Right lobe of liver (tissue), 6 donors: ENCODE measurements around the gene IVL. TPM values are rescaled to one million over a fixed set of nuclear protein-coding genes. Genes with fewer than 3 reads are reported as not detected.

Source experiments
- ATAC-seq, 4 donors: fragments of 200-7000 bp; cut with Tn5 transposase; one replicate each; pipeline ENCODE4 v1.9.1; 2020; ENCODE audit warnings: mild to moderate bottlenecking in 4 of 4, moderate library complexity in 4 of 4
- DNase-seq, 3 donors: peaks; one replicate each; pipeline ENCODE4 v3.0.0-alpha.2; 2020
- H3K27ac ChIP-seq, 3 donors: fragments of 200-600 bp; one replicate each; pipeline ENCODE4 v1.8.0; 2022
- H3K27me3 ChIP-seq, 2 donors: fragments of 200-600 bp; one replicate each; pipeline ENCODE4 v1.8.0; 2022
- H3K36me3 ChIP-seq, 4 donors: fragments of 200-600 bp; sonication (generic) in 1 of 4; one replicate each; pipeline versions ENCODE4 v1.5.1 to v1.8.0; 2017 to 2022; ENCODE audit warnings: control low read depth in 1 of 4
- H3K4me1 ChIP-seq, 4 donors: fragments of 200-600 bp; sonication (generic) in 1 of 4; one replicate each; pipeline versions ENCODE4 v1.5.1 to v1.8.0; 2017 to 2022; ENCODE audit warnings: control low read depth in 1 of 4
- H3K4me3 ChIP-seq, 3 donors: fragments of 200-600 bp; one replicate each; pipeline ENCODE4 v1.8.0; 2022
- H3K9me3 ChIP-seq, 4 donors: fragments of 200-600 bp; sonication (generic) in 1 of 4; one replicate each; pipeline versions ENCODE4 v1.5.1 to v1.8.0; 2017 to 2022; ENCODE audit warnings: control low read depth in 1 of 4
- POLR2A ChIP-seq: fragments of 450-650 bp; IDR thresholded peaks from one replicate; pipeline ENCODE4 v1.6.1; 2017; ENCODE audit warnings: antibody characterized with exemption, mild to moderate bottlenecking
- WGBS: methylation state at CpG from one replicate; pipeline ENCODE4 v1.1.6; 2018; ENCODE audit warnings: low coverage, low lambda C conversion rate; ENCODE audit not compliant: insufficient coverage; ENCODE audit errors: missing lambda C conversion rate; 5-methylcytosine and 5-hydroxymethylcytosine counted together
- intact Hi-C, 2 donors: fragments of 100-400 bp; cut with DNase I; formaldehyde crosslinking; loops; one replicate each; pipeline versions ENCODE4 v1.11.2 to v1.14.1; 2022
- long read RNA-seq: library from polyadenylated mRNA; unstranded; transcript quantifications from one replicate; pipeline ENCODE4 v2.0.0, GENCODE V29; 2019
- total RNA-seq, 6 experiments: library from RNA; depleted of rRNA in 2 of 6; stranded (reverse); fragments of >200 nt in 2 of 6; fragmentation: NEBNext Ultra II Directional in 3 of 6; extraction: Animal tissue kit (Norgen Biotek cat#: 25700) in 3 of 6; gene quantifications; one replicate each; pipeline versions ENCODE4 v1.1.0 to v1.2.4, GENCODE V29; 2016 to 2023
- TF ChIP-seq, protein P1 (sequence below), 4 donors: fragments of 200-600 bp in 3 of 4; fragments of 450-650 bp in 1 of 4; IDR thresholded peaks; one replicate each; pipeline versions ENCODE4 v1.5.1 to v1.8.0; 2016 to 2022; ENCODE audit warnings: antibody characterized with exemption in 4 of 4, mild to moderate bottlenecking in 2 of 4
- donor health status: DM: no; HTN: yes; CAD: no.
- donor health status: DM: no; HTN: no; CAD: no.
- donor health status: DM: no; HTN: no; CAD: no.
- donor health status: DM: no; HTN: yes; CAD: no.
- donor health status: DM: no; HTN: yes; CAD: no.

The IVL gene, protein sequence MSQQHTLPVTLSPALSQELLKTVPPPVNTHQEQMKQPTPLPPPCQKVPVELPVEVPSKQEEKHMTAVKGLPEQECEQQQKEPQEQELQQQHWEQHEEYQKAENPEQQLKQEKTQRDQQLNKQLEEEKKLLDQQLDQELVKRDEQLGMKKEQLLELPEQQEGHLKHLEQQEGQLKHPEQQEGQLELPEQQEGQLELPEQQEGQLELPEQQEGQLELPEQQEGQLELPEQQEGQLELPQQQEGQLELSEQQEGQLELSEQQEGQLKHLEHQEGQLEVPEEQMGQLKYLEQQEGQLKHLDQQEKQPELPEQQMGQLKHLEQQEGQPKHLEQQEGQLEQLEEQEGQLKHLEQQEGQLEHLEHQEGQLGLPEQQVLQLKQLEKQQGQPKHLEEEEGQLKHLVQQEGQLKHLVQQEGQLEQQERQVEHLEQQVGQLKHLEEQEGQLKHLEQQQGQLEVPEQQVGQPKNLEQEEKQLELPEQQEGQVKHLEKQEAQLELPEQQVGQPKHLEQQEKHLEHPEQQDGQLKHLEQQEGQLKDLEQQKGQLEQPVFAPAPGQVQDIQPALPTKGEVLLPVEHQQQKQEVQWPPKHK
- total RNA-seq, result not detected
- long read RNA-seq, result 0 reads

DNA sequence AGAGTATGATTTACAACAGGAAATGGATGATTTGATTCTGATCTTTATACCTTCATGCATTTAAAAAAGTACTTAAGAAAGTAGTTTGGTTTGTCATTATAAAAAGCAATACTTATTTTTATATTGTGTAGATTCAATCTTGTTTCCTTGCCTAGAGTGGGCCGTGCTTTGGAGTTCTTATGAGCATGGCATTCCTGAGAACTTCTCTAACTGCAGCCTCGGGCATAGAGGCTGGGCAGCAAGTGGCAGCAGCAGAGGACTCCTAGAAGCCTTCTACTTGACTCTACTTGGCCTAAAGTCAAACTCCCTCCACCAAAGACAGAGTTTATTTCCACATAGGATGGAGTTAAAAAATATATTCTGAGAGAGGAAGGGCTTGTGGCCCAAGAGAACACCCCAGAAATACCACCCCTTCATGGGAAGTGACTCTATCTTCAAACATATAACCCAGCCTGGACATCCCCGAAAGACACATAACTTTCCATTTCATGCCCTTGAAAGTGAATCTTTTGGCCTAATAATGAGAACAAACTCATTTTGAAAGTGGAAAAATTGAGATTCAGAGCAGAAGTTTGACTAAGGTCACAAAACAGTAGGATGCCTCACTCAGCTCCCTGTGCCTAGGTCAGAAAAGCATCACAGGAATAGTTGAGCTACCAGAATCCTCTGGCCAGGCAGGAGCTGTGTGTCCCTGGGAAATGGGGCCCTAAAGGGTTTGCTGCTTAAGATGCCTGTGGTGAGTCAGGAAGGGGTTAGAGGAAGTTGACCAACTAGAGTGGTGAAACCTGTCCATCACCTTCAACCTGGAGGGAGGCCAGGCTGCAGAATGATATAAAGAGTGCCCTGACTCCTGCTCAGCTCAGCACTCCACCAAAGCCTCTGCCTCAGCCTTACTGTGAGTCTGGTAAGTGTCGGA is at the start of gene IVL:
Gene IVL (plus strand): TSS at position 861 of the 916 bp plus-strand sequence. CDS start 1,252 bp downstream, outside the sequence.
- DNase-seq, result no peak
- Histone ChIP-seq H3K36me3 (no peaks in the 10 kb centered on the region), H3K27me3 (no peaks in the 10 kb centered on the region), H3K4me1 (no peaks in the 10 kb centered on the region), H3K4me3 (no peak within 1 kb of the TSS), H3K9me3 (no peaks in the 10 kb centered on the region), H3K27ac (no peak within 1 kb of the TSS)
- TF ChIP-seq POLR2A, result no peak
- TF ChIP-seq, protein P1, sequence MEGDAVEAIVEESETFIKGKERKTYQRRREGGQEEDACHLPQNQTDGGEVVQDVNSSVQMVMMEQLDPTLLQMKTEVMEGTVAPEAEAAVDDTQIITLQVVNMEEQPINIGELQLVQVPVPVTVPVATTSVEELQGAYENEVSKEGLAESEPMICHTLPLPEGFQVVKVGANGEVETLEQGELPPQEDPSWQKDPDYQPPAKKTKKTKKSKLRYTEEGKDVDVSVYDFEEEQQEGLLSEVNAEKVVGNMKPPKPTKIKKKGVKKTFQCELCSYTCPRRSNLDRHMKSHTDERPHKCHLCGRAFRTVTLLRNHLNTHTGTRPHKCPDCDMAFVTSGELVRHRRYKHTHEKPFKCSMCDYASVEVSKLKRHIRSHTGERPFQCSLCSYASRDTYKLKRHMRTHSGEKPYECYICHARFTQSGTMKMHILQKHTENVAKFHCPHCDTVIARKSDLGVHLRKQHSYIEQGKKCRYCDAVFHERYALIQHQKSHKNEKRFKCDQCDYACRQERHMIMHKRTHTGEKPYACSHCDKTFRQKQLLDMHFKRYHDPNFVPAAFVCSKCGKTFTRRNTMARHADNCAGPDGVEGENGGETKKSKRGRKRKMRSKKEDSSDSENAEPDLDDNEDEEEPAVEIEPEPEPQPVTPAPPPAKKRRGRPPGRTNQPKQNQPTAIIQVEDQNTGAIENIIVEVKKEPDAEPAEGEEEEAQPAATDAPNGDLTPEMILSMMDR (IDR thresholded peaks at IDR 0.05), result no peak
- 47% methylated on average over 3 of the region's 4 CpGs for WGBS
- ATAC-seq, result no peak
- intact Hi-C loops, result no loop called here

DNA sequence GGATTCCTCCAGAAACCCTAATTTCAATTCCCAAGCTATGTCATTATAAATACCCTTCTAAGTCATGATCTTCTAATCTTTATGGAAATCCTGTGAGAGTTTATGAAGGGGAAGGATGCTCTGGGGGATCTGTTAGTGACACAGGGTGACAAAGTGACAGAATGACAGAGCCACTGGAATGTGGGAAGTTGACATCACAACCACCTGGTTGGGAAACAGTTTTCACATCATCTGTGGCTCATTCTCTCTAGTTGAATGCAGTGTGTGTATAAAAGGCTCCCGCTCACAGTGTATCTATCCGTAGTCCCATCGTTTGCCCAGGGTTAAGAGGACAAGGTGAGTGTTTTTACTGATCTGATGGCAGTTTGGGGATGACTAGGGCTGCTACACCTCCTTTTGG is 48.6 kb upstream of the IVL start, which contains the start of gene LCE7A:
Gene LCE7A (plus strand): TSS at position 301 of the 400 bp plus-strand sequence. CDS start 702 bp downstream, outside the sequence.
- no peaks in the 10 kb centered on the region for H3K4me1 ChIP-seq
- H3K27ac ChIP-seq, result no peak within 1 kb of the TSS
- no peaks in the 10 kb centered on the region for H3K9me3 ChIP-seq
- no peaks in the 10 kb centered on the region for H3K27me3 ChIP-seq
- no peak for TF ChIP-seq POLR2A
- TF ChIP-seq, protein P1 (IDR thresholded peaks at IDR 0.05), result no peak
- no peaks in the 10 kb centered on the region for H3K36me3 ChIP-seq
- 61% methylated on average over 3 of the region's 3 CpGs for WGBS
- ATAC-seq (no peak), DNase-seq (no peak)
- H3K4me3 ChIP-seq, result no peak within 1 kb of the TSS
- intact Hi-C loops, result no loop called here

DNA sequence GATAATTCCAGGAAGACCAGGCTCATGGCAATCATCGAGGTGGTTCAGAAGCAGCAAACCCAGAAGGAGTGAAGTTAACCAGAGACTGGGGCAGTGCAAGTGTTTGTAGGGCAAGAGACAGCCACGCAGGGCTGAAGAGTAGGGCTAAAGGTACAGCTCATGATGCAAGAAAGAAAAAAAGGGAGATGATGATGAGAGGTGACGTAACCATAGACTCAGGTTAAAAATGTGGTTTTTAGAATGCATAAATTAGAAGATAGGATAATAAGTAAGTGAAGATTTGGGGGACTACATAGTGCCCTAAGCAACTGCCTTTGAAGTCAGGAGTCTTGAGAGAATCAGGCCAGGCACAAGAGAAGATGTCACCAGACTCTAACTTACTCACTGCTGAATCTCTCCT is 48.2 kb upstream of the IVL start:
- TF ChIP-seq, protein P1 (IDR thresholded peaks at IDR 0.05), result no peak
- TF ChIP-seq POLR2A, result no peak
- intact Hi-C loops, result no loop called here
- H3K27me3 ChIP-seq, result no peaks in the 10 kb centered on the region
- H3K27ac ChIP-seq, result no peak overlapping the region
- H3K36me3 ChIP-seq, result no peaks in the 10 kb centered on the region
- no peaks in the 10 kb centered on the region for H3K9me3 ChIP-seq
- DNase-seq (no peak), ATAC-seq (no peak)
- no peaks in the 10 kb centered on the region for H3K4me1 ChIP-seq
- 43% methylated on average over 3 of the region's 3 CpGs for WGBS
- H3K4me3 ChIP-seq, result no peak overlapping the region

DNA sequence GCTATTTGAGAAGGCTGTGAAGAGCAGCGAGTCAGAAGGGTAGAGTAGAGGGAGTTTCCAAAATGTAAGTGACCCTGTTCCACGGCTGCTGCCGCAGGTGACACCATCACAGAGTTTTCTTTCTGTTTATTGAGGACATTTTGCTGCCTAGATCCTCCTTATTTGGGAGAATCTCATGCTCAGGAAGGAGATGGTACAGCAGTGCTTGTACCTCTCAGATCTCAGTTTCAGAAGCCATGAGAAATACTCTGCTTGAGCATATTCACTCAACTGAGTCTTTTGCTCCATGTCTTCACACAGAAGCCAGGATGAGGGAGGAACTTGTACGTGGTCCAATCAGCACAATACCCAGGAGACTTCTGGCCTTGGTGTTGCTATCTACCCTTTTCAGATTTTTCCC is 47.0 kb upstream of the IVL start:
- ATAC-seq (no peak), DNase-seq (no peak)
- TF ChIP-seq, protein P1 (IDR thresholded peaks at IDR 0.05), result no peak
- no peak for TF ChIP-seq POLR2A
- H3K9me3 ChIP-seq, result no peaks in the 10 kb centered on the region
- 53% methylated on average over 4 of the region's 4 CpGs for WGBS
- H3K36me3 ChIP-seq, result no peaks in the 10 kb centered on the region
- H3K4me3 ChIP-seq, result no peak overlapping the region
- no peak overlapping the region for H3K27ac ChIP-seq
- intact Hi-C loops, result no loop called here
- no peaks in the 10 kb centered on the region for H3K27me3 ChIP-seq
- no peaks in the 10 kb centered on the region for H3K4me1 ChIP-seq
